ENCODE results near the gene CDC42EP4.

Gene CDC42EP4

DNA sequence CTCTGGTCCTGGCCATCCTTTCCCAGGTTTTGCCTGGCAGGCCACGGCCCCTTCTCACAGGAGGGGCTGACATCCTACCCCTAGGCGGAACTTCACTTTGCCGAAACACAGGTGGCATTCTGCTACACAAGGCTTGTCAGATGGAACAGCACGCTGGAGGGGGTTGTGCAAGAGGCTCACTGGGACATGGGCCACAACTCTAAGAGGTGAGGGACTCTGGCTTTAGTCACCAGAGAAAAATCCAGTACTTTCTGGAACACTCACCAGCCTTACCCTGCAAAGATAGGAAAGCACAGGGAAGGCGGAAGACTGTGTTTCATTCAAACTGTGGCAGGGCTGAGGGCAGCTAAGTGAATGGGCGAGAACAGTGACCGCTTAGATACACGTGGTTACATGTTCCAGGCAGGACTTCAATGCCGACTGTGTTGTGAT lies 18.3 kb downstream of the CDC42EP4 start:
- no peak for DNase-seq

DNA sequence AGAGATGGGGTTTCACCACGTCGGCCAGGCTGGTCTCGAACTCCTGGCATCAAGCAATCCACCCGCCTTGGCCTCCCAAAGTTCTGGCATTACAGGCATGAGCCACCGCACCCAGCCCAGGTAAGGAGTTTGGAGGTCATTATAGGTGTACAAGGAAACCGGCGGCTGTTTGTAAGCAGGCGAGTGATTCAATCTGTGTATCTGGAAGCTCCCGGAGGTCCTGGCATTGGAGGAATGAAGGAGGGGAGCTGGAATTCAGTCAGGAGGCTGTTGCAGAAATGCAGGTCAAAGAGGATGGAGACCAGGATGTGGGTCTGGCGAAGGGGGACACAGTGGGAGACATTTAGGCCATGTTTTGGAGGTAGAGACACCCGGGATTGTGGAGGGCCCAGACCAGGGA lies 18.8 kb downstream of the CDC42EP4 start:
- DNase-seq: no peak

GRCh38 chr17:73292031-73292531 lies 19.7 kb downstream of the CDC42EP4 start:
- DNase-seq: no peak

DNA sequence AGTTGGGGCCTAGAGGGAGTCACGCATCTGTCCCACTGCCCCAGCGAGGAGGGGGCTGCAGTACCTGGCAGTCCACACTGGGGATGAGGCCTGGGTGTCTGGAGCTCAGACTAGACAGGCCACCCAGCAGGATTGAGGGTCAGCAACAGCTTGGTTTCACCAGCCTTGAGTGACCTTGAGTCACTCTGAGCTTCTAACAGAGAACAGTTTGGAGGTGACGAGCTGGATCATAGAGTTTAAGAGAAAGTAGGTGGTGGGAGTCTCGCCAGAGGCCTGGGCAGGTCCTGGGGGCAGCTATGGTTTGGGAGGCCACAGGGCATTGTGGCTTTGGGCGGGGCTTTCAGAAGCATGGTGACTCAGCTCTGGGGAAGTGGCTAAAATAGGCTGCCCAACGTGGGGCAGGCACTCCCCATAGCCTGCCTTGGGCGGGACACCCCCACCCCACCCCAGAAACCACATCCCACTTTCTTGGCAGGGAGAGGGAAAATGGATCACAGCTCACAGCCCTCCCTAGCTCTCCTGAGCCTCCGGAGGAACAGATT lies 20.5 kb downstream of the CDC42EP4 start:
- no peak for DNase-seq

DNA sequence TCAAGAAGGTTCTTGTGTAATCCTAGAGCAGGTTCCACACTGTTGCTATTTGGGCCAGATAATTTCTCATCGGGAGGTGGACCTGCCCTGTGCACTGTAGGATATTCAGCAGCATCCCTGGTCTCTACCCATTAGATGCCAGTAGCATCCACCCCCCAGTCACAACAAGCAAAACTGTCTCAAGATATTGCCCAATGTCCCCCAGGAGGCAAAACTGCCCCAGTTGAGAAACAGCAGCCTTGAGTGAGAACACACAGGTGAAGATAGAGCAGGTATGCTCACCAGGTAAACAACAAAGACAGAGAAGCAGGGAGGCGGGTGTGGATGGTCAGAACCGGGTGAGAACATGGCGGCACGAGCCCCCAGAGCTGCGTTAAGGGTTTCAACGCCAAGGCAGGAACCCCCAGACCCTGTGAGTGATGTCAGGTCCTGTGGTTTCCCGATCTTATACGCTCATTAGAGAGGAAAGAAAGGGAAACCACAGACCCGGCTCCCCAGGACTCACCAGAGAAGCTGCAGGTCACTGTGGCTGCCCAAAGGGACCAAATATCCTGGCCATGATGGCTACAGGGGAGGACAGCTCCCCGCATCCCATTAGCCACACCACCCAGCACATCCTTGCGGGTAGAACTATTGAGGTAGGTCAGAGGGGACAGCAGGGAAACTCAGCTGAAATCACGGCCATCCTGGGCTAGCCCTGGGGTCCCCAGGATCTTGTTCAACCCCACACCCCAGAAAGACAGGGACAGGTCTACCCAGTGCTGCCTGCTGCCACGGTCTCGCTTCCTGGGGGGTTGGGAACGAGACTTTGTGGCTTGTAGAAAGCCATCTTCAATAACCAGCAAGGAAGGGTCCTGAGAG lies 21.2 kb downstream of the CDC42EP4 start:
- no peak for DNase-seq

DNA sequence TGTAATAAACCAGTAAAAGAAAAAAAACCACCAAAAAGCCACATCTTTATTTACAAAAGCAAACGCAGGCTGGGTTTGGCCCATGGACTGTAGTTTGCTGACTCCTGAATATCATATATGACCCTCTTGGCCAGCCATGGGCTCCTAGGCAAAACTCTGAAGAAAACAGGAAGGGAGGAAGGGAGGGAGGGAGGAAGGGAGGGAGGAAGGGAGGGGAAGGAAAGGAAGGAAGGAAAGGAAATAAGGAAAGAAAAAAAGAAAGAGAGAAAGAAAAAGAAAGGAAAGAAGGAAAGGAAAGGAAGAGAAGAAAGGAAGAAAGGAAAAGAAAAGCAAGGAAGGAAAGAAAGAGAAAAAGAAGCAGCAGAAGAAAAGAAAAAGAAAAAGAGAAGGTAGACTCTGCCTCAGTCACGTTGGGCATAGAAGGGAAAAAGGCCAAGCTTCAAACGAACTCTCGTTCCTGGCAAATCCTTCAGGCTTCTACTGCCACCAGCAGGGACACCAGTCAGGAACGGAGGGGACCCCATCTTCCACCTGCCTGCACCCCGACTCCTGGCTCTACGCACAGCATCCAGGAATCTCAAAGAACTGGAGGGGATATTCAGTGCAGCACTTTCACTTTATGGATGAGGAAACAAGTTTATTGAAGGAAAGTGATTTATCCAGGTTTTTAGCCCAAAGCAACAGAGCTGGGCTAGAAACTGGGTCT lies 22.1 kb downstream of the CDC42EP4 start:
- no peak for DNase-seq

DNA sequence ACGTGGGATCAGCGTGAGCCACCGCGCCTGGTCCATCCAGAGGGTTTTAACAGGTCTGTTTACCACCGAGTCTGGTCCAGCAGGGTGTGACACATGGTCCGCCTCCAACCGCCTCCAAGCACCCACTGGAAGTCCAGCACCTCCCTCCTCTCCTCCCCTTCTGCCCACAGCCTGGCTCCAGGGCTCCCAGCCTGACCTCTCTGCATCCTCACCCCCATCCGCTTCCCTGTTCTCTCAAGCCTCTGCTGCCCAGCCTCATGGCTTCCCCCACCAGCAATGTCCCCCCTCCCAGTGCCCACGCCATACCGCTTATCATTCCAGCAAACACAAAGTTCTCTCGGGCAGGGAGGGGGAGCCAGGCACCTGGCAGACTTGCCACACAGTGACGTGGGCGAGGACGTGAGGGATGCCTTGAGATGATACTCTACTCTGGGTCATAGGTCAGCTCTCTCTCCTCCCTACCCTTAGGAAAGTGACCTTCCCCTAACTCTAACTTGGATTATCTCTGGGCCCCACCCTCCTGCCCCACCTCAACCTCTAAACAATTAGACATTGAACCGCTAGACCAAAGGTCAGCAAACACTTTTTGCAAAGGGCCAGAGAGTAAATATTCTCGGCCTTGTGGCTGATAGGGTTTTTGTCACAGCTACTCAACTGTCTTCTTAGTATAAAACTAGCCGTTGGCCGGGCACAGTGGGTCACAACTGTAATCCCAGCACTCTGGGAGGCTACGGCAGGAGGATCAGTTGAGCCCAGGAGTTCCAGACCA lies 23.1 kb downstream of the CDC42EP4 start:
- no peak for DNase-seq

GRCh38 chr17:73286863-73287296 lies 24.9 kb downstream of the CDC42EP4 start:
- DNase-seq: no peak

GRCh38 chr17:73285916-73286862 lies 25.6 kb downstream of the CDC42EP4 start:
- no peak for DNase-seq

DNA sequence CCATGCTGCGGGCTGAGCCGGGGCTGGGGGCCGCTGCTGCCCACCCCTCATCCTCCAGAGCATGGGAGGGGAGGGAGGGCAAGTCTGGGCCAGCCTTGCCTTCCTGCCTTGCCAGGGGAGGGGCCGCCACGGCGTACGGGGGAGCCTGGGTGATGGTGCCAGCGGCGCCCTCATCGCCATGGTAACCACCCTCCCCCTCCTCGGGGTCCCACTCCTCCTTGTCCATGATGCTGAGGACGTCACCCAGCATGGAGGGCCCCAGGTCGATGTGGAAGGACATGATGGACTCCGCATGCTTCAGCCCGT lies 26.2 kb downstream of the CDC42EP4 start:
- DNase-seq: no peak

- no peak for DNase-seq
Measured at GRCh38 chr17:73284906-73285602, 26.7 kb downstream of the CDC42EP4 start.

- no peak for DNase-seq
Measured at GRCh38 chr17:73284354-73284753, 27.4 kb downstream of the CDC42EP4 start.

DNA sequence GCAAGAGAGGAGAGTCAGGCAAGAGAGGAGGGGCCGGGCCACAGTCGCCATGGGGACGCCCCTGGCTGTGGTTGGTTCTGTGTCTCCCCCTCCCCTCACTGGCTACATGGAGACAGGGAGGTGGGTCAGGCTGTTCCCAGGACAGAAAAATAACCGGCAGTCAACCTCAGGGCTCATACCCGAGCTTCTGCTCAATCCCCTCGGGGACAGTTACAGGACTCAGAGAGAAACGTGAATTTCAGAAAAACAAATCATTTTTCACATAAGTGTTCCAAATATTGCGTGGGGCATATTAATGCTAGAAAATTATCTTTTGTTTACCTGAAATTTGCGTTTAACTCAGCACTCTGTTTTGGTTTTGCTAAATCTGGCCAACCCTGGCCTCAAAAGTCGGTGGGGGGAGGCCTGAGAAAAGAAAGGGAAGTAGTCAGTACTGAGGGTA lies 27.9 kb downstream of the CDC42EP4 start:
- no peak for DNase-seq

DNA sequence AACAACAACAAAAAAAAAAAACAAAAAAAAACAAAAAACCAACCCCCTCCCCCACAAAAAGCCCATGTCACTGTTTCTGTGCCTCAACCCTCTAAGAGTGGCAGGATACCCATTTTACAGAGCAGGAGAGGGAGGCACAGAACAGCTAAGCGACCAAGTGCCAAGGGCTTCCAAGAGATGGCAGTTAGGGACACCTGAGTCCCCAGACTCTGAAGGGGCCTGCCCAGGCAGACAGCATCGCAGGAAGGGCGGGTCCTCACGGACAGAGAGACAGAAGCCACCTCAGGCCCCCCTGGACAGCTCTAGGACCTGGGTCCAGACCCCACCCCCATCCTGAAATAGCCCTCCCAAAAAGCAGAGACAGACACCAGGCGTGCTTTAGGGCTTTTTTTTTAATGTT lies 28.6 kb downstream of the CDC42EP4 start:
- no peak for DNase-seq

GRCh38 chr17:73282629-73283028 lies 29.2 kb downstream of the CDC42EP4 start:
- no peak for DNase-seq

DNA sequence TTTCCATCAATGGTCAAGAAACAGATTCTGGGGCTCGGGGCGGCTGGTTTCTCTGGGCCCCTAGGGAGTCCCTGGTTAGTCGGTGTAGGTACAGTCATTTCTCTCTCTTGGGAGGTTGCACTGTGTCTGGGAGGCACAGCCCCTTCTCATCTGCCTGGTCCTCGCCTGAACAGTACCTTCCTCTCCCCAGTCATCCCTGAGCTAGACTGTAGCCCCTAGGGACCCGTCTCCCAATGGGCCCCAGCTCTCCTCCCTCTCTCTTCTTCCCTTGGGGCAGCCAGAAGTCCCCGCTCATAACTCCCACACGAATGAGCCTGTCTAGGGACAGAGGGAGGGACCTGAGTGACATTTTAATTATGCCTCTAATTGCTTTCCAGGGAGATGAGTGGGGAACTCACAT lies 29.9 kb downstream of the CDC42EP4 start:
- no peak for DNase-seq

DNA sequence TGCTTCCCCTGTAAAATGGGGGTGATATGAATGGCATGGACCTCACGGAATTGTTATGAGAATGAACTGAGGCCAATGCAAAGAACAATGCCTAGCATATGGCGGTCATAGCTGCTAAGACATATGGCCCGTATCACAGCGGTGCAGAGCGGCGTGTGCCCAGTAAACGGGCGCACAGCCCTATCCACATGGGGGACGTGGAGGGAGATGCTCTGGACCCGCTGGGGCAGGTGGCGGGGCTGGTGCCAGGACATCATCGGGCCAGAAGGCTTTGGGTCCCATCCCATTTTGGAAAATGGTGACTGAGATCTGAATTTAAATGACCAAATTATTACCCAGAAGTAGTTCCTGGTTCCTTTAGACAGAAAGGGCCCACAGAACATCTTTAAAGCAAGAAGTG lies 31.6 kb downstream of the CDC42EP4 start:
- no peak for DNase-seq

DNA sequence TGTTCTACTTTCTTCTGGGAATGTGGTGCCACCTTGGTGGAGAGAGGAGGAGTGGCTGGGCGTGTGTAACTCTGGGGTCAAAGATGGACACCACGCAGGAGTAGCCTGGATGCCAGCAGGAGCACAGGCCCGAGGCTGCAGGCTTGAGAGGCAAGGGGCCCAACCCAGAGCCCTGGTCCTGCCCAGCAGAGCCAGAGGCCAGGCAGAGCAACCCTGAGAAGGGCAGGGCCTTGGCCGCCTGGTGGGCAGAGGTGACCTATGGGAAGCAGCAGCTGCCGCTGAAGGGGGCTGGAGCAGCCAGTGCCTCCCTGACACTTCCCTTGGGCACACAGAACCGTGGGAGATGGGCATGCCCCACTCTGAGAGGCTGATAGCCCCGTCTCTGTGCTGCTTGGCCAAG lies 32.1 kb downstream of the CDC42EP4 start:
- DNase-seq: no peak

- peak; percentile 62 for DNase-seq
Measured at GRCh38 chr17:73278465-73279453, 33.0 kb downstream of the CDC42EP4 start.

DNA sequence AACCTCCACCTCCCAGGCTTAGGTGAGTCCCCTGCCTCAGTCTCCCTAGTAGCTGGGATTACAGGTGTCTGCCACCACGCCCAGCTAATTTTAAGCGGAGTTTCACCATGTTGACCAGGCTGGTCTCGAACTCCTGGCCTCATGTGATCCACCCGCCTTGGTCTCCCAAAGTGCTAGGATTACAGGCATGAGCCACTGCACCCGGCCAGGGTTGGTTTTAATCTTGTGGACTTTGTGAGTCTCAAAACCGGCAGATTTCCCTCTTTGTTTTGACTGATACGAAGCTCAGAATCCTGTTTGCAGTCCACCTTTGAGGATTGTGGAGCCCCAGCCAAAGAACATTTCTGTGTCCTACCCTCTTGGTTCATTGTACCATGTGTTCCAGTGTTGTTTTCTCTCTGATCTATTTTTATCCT lies 33.7 kb downstream of the CDC42EP4 start:
- no peak for DNase-seq

Measured in DMS79 (cell line).